Bone marrow (tissue), 2 donors: Measurements from ENCODE around the gene CD180.
A peak's percentile ranks its signal among the peaks of the same experiment; 100 is the strongest.

Experiments used
- DNase-seq, 2 donors: peaks; one replicate each; lab custom pipeline; 2025; lab: John Stamatoyannopoulos, UW

The CD180 gene

GRCh38 chr5:67160985-67161384 lies 35.6 kb downstream of the CD180 start:
- DNase-seq: no peak

- DNase-seq: no peak
Measured at GRCh38 chr5:67160272-67160671, 36.3 kb downstream of the CD180 start.

GRCh38 chr5:67156976-67157583 lies 39.5 kb downstream of the CD180 start:
- peak in 1 of 2 donors; percentile 25 for DNase-seq

GRCh38 chr5:67154556-67155206 lies 41.9 kb downstream of the CD180 start:
- no peak for DNase-seq

- no peak for DNase-seq
Measured at GRCh38 chr5:67153292-67153691, 43.3 kb downstream of the CD180 start.

- DNase-seq: no peak
Measured at GRCh38 chr5:67152400-67152799, 44.2 kb downstream of the CD180 start.

GRCh38 chr5:67149951-67150523 lies 46.6 kb downstream of the CD180 start:
- DNase-seq: no peak

GRCh38 chr5:67149057-67149950 lies 47.3 kb downstream of the CD180 start:
- DNase-seq: no peak

GRCh38 chr5:67147760-67148159 lies 48.8 kb downstream of the CD180 start:
- DNase-seq: no peak

GRCh38 chr5:67146981-67147380 lies 49.6 kb downstream of the CD180 start:
- DNase-seq: no peak

- peak in 1 of 2 donors; percentile 13 for DNase-seq
Measured at GRCh38 chr5:67146574-67146973, 50.0 kb downstream of the CD180 start.

GRCh38 chr5:67144183-67144639 lies 52.4 kb downstream of the CD180 start:
- DNase-seq: no peak

- DNase-seq: no peak
Measured at GRCh38 chr5:67143549-67143948, 53.0 kb downstream of the CD180 start.

GRCh38 chr5:67142816-67143215 lies 53.8 kb downstream of the CD180 start:
- no peak for DNase-seq

GRCh38 chr5:67141644-67142043 lies 55.0 kb downstream of the CD180 start:
- no peak for DNase-seq

GRCh38 chr5:67140413-67140812 lies 56.2 kb downstream of the CD180 start:
- no peak for DNase-seq

- no peak for DNase-seq
Measured at GRCh38 chr5:67139030-67139429, 57.6 kb downstream of the CD180 start.

- DNase-seq: no peak
Measured at GRCh38 chr5:67135381-67135984, 61.1 kb downstream of the CD180 start.

GRCh38 chr5:67133776-67134175 lies 62.8 kb downstream of the CD180 start:
- DNase-seq: no peak

GRCh38 chr5:67133217-67133616 lies 63.4 kb downstream of the CD180 start:
- DNase-seq: no peak

GRCh38 chr5:67129768-67130167 lies 66.8 kb downstream of the CD180 start:
- no peak for DNase-seq
